ENCODE measurements around the gene XPNPEP3. TPM values are rescaled to one million over a fixed set of nuclear protein-coding genes. Genes with fewer than 3 reads are reported as not detected.

Gene XPNPEP3
- polyA plus RNA-seq, 1 of the 3 experiments (the other 2 are of a cell fraction): 8.6 TPM

DNA sequence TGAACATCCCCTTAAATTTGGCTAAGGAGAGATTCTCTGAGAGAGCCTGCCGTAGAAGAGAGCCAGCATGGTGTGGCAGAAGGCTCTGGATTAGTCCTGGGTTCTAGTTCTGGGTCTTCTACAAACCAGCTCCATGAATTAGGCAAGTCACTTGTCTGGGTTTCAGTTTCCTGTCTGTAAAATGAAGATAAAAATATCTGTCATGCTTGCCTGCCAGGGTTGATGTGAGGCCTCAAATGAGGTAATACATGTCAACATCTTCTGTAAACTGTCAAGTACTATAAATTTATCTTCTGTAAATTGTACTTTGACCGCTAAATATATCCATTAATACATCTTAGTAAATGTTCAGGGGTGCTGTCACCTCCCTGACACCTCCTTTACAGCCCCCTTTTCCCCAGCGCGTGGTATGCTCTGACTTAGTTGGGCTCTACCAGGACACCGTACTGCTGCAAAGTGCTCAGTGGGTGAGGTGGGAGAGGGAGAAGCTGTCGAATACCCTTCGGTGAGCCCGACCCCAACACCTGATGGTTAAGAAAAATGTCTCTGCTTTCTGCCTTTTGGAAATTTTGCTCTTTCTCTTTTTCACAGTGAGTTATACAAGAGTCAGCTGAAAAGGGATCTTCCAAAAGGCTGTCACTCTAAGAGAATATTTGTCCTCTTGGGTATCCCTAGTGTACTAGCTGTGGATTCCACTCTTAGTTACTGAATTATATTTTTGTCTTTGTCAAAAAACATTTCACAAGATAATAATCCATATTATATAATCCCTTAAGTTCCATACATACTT, 109.2 kb downstream of the XPNPEP3 start:
- 97% methylated on average over 8 of the region's 8 CpGs for WGBS (ENCODE audit: low lambda C conversion rate)
- H3K27ac ChIP-seq (ENCODE audit: low read depth in 2 of 2, low read length in 1 of 2): no peak overlapping the region
- no peak overlapping the region for H3K4me3 ChIP-seq (ENCODE audit: low read depth in 2 of 2, low read length in 1 of 2)
- H4K20me1 ChIP-seq (ENCODE audit: insufficient read depth): no peaks in the 10 kb centered on the region
- peaks cover 21% of the 10 kb centered on the region for H3K79me2 ChIP-seq (ENCODE audit: insufficient read depth)
- no peaks in the 10 kb centered on the region for H3K9me3 ChIP-seq
- H3K36me3 ChIP-seq (replicated peaks in 1 of 2; ENCODE audit: control insufficient read depth in 1 of 2, insufficient read depth in 2 of 2, low read length in 1 of 2): peaks cover 5 to 20% of the 10 kb centered on the region in 2 experiments
- TF ChIP-seq GATA2 (CRISPR knock-in tag; IDR thresholded peaks at IDR 0.05) (no peak), FOXJ3 (CRISPR knock-in tag; IDR thresholded peaks at IDR 0.05) (no peak)
- TF ChIP-seq, protein P1, sequence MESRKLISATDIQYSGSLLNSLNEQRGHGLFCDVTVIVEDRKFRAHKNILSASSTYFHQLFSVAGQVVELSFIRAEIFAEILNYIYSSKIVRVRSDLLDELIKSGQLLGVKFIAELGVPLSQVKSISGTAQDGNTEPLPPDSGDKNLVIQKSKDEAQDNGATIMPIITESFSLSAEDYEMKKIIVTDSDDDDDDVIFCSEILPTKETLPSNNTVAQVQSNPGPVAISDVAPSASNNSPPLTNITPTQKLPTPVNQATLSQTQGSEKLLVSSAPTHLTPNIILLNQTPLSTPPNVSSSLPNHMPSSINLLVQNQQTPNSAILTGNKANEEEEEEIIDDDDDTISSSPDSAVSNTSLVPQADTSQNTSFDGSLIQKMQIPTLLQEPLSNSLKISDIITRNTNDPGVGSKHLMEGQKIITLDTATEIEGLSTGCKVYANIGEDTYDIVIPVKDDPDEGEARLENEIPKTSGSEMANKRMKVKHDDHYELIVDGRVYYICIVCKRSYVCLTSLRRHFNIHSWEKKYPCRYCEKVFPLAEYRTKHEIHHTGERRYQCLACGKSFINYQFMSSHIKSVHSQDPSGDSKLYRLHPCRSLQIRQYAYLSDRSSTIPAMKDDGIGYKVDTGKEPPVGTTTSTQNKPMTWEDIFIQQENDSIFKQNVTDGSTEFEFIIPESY (IDR thresholded peaks at IDR 0.05; ENCODE audit: borderline replicate concordance, low read depth): no peak
- H3K9me2 ChIP-seq: no peaks in the 10 kb centered on the region
- no peak overlapping the region for H3K4me2 ChIP-seq
- DNase-seq: no peak
- H2AFZ ChIP-seq (ENCODE audit: low read depth): no peak overlapping the region
- POLR2A ChIA-PET: no interaction called here
- H3K4me1 ChIP-seq (ENCODE audit: control insufficient read depth in 1 of 2, insufficient read depth in 2 of 2, low read depth in 1 of 2, low read length in 1 of 2): no peaks in the 10 kb centered on the region
- H3F3A ChIP-seq (replicated peaks; ENCODE audit: insufficient read depth): no peaks in the 10 kb centered on the region
- no peak overlapping the region for H3K9ac ChIP-seq
- H3K27me3 ChIP-seq (ENCODE audit: insufficient read depth): no peaks in the 10 kb centered on the region
- CTCF ChIA-PET: no interaction called here

DNA sequence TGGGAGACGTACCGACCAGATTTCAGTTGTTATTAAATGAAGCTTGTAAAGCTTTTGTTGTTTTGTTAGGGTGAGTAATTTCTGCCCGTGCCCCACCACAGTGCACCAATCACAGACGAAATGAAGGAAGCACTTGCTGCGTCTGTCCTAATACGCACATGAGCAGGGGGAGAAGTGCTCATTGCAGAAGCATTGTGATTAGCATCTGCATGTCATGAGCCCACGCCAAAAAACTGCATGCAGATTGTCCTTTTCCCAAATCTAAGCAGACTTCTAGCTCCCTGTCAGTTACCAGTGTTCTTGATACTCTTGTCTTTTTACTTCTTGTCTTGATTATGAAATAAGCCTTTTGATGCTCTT, 109.8 kb downstream of the XPNPEP3 start:
- no peaks in the 10 kb centered on the region for H3F3A ChIP-seq (replicated peaks; ENCODE audit: insufficient read depth)
- H3K9ac ChIP-seq: no peak overlapping the region
- H3K27me3 ChIP-seq (ENCODE audit: insufficient read depth): no peaks in the 10 kb centered on the region
- no peaks in the 10 kb centered on the region for H4K20me1 ChIP-seq (ENCODE audit: insufficient read depth)
- no peaks in the 10 kb centered on the region for H3K9me2 ChIP-seq
- peaks cover 17% of the 10 kb centered on the region for H3K79me2 ChIP-seq (ENCODE audit: insufficient read depth)
- TF ChIP-seq JUND (IDR thresholded peaks at IDR 0.05) (no peak), RXRA (IDR thresholded peaks at IDR 0.05; ENCODE audit: borderline replicate concordance, low read depth) (no peak), NRF1 (IDR thresholded peaks at IDR 0.05; ENCODE audit: low read depth, low read length) (no peak), SIN3A (IDR thresholded peaks at IDR 0.05; ENCODE audit: borderline replicate concordance, low read depth, low read length) (no peak), RFX5 (IDR thresholded peaks at IDR 0.05; ENCODE audit: low read length) (no peak), GATA2 (CRISPR knock-in tag; IDR thresholded peaks at IDR 0.05) (no peak), TEAD4 (IDR thresholded peaks at IDR 0.05; ENCODE audit: borderline replicate concordance, insufficient read depth) (no peak), TCF12 (IDR thresholded peaks at IDR 0.05) (no peak), RCOR1 (IDR thresholded peaks at IDR 0.05; ENCODE audit: low read length) (no peak)
- TF ChIP-seq, protein P1 (IDR thresholded peaks at IDR 0.05; ENCODE audit: borderline replicate concordance, low read depth): no peak
- H3K4me1 ChIP-seq (ENCODE audit: control insufficient read depth in 1 of 2, insufficient read depth in 2 of 2, low read depth in 1 of 2, low read length in 1 of 2): no peaks in the 10 kb centered on the region
- ChIA-PET POLR2A (no interaction called here), CTCF (no interaction called here)
- H3K4me3 ChIP-seq (ENCODE audit: low read depth in 2 of 2, low read length in 1 of 2): no peak overlapping the region
- no peak overlapping the region for H2AFZ ChIP-seq (ENCODE audit: low read depth)
- H3K36me3 ChIP-seq (replicated peaks in 1 of 2; ENCODE audit: control insufficient read depth in 1 of 2, insufficient read depth in 2 of 2, low read length in 1 of 2): peaks cover 5 to 20% of the 10 kb centered on the region in 2 experiments
- H3K9me3 ChIP-seq: no peaks in the 10 kb centered on the region
- H3K4me2 ChIP-seq: no peak overlapping the region
- WGBS (ENCODE audit: low lambda C conversion rate): 98% methylated on average over 6 of the region's 7 CpGs
- H3K27ac ChIP-seq (ENCODE audit: low read depth in 2 of 2, low read length in 1 of 2): no peak overlapping the region
- no peak for DNase-seq

Measured in SK-N-SH (cell line).